OCI-LY7 (cell line): Measurements from ENCODE around the gene NAV2.

ENCODE experiments used
- EZH2phosphoT487 ChIP-seq: fragments of 200-600 bp; sonication (generic); IDR thresholded peaks from 2 replicates; pipeline ENCODE4 v1.6.1; 2018; ENCODE audit warnings: low read depth, borderline replicate concordance, mild to moderate bottlenecking, mixed run types, antibody characterized with exemption, low read length, moderate library complexity, mixed read lengths
- TF ChIP-seq, protein P1 (sequence below): fragments of 200-600 bp; sonication (generic); conservative IDR thresholded peaks from 2 replicates; pipeline ENCODE4 v1.5.1; 2014; ENCODE audit warnings: mild to moderate bottlenecking, antibody characterized with exemption, low read length, moderate library complexity, mixed read lengths

DNA sequence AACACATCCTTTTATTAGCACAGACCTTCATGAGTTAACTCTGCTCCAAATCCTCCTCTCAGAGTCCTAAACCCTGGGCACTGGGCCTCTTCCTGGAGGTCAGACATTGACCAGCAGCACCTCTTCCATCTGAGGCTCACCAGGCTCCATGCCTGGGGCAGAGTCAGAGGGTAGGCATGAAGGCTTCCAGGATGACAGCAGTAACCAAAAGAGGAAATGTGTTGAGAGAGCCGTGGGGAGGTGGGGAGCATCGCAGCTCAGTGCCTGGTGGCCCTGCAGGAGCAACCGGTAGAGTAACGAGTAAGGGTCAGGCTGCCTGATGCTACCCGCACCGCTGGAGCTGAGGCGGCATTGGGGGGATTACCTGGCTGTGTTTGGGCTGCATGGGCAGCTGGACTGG lies 9.4 kb upstream of the NAV2 start:
- TF ChIP-seq, protein P1, sequence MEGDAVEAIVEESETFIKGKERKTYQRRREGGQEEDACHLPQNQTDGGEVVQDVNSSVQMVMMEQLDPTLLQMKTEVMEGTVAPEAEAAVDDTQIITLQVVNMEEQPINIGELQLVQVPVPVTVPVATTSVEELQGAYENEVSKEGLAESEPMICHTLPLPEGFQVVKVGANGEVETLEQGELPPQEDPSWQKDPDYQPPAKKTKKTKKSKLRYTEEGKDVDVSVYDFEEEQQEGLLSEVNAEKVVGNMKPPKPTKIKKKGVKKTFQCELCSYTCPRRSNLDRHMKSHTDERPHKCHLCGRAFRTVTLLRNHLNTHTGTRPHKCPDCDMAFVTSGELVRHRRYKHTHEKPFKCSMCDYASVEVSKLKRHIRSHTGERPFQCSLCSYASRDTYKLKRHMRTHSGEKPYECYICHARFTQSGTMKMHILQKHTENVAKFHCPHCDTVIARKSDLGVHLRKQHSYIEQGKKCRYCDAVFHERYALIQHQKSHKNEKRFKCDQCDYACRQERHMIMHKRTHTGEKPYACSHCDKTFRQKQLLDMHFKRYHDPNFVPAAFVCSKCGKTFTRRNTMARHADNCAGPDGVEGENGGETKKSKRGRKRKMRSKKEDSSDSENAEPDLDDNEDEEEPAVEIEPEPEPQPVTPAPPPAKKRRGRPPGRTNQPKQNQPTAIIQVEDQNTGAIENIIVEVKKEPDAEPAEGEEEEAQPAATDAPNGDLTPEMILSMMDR, result no peak
- no peak for TF ChIP-seq EZH2phosphoT487
